ENCODE data around the gene CA10.
A peak's percentile ranks its signal among the peaks of the same experiment; 100 is the strongest.

Gene CA10

GRCh38 chr17:52156576-52157570 is 1.6 kb downstream of the CA10 start:
- no peak for TF ChIP-seq CTCF (IDR thresholded peaks at IDR 0.05; ENCODE audit: low read depth, low read length)
- H3K4me3 ChIP-seq (ENCODE audit: low read depth, low read length) = no peak overlapping the region
- DNase-seq (ENCODE audit: low read depth, low spot score) = no peak
- in situ Hi-C loops (cut with HindIII; ENCODE audit: low sequenced_read_pairs) = no loop called here

- in situ Hi-C loops (cut with HindIII; ENCODE audit: low sequenced_read_pairs) = no loop called here
- no peak overlapping the region for H3K4me3 ChIP-seq (ENCODE audit: low read depth, low read length)
- no peak for TF ChIP-seq CTCF (IDR thresholded peaks at IDR 0.05; ENCODE audit: low read depth, low read length)
- DNase-seq (ENCODE audit: low read depth, low spot score) = no peak
Measured at GRCh38 chr17:52155301-52155700, 3.2 kb downstream of the CA10 start.

- in situ Hi-C loops (cut with HindIII; ENCODE audit: low sequenced_read_pairs) = no loop called here
- H3K4me3 ChIP-seq (ENCODE audit: low read depth, low read length) = no peak overlapping the region
- TF ChIP-seq CTCF (IDR thresholded peaks at IDR 0.05; ENCODE audit: low read depth, low read length) = no peak
- DNase-seq (ENCODE audit: low read depth, low spot score) = no peak
Measured at GRCh38 chr17:52154466-52154865, 4.0 kb downstream of the CA10 start.

GRCh38 chr17:52150935-52151334 is 7.6 kb downstream of the CA10 start:
- no peak for TF ChIP-seq CTCF (IDR thresholded peaks at IDR 0.05; ENCODE audit: low read depth, low read length)
- H3K4me3 ChIP-seq (ENCODE audit: low read depth, low read length) = no peak overlapping the region
- in situ Hi-C loops (cut with HindIII; ENCODE audit: low sequenced_read_pairs) = no loop called here
- DNase-seq (ENCODE audit: low read depth, low spot score) = no peak

GRCh38 chr17:52149626-52150025 is 8.9 kb downstream of the CA10 start:
- no peak for TF ChIP-seq CTCF (IDR thresholded peaks at IDR 0.05; ENCODE audit: low read depth, low read length)
- in situ Hi-C loops (cut with HindIII; ENCODE audit: low sequenced_read_pairs) = no loop called here
- no peak overlapping the region for H3K4me3 ChIP-seq (ENCODE audit: low read depth, low read length)
- DNase-seq (ENCODE audit: low read depth, low spot score) = no peak

GRCh38 chr17:52148969-52149351 is 9.6 kb downstream of the CA10 start:
- DNase-seq (ENCODE audit: low read depth, low spot score) = peak; percentile 26
- H3K4me3 ChIP-seq (ENCODE audit: low read depth, low read length) = no peak overlapping the region
- in situ Hi-C loops (cut with HindIII; ENCODE audit: low sequenced_read_pairs) = no loop called here
- TF ChIP-seq CTCF (IDR thresholded peaks at IDR 0.05; ENCODE audit: low read depth, low read length) = no peak
